Endothelial cell of umbilical vein (primary cell): ENCODE data around the gene CIROP. TPM values are rescaled to one million over a fixed set of nuclear protein-coding genes. Genes with fewer than 3 reads are reported as not detected.

Source experiments
- BruUV-seq: library from RNA; stranded (reverse); fragments of 400-500 nt; replicated peaks from 2 replicates; lab custom pipeline; 2021; lab: Mats Ljungman, UMichigan
- CTCF ChIA-PET: fragments of 300-600, 350-600 bp; sonication (Branson Sonifier 250); formaldehyde crosslinking; loops from one replicate; lab custom pipeline; 2021; ENCODE audit warnings: antibody characterized with exemption, inconsistent platforms; lab: Charles Lee
- POLR2A ChIA-PET: fragments of 300-600, 350-600 bp; sonication (Branson Sonifier 250); formaldehyde crosslinking; loops from one replicate; lab custom pipeline; 2021; ENCODE audit warnings: antibody characterized with exemption, inconsistent platforms; lab: Charles Lee
- DNase-seq: peaks from one replicate; pipeline ENCODE4 v3.0.0-alpha.2; 2011; ENCODE audit warnings: low read depth, low spot score
- FAIRE-seq: peaks from 2 replicates; lab custom pipeline; 2011; peaks lifted over from hg19 to GRCh38; lab: Jason Lieb, UNC
- H2AFZ ChIP-seq: 2 replicates; pipeline ENCODE4 v1.6.0; 2012; ENCODE audit warnings: low read depth, low read length, control low read depth, inconsistent platforms
- H3K27ac ChIP-seq: 2 replicates; pipeline ENCODE4 v1.5.1; 2011; ENCODE audit warnings: low read depth, mild to moderate bottlenecking, control low read depth, low read length, moderate library complexity; ENCODE audit not compliant: insufficient read depth
- H3K27me3 ChIP-seq, 2 experiments: 2 replicates each; pipeline versions ENCODE4 v1.6.0 to v1.6.1; 2011; ENCODE audit warnings: low read length in 2 of 2, mixed read lengths in 1 of 2; ENCODE audit not compliant: control insufficient read depth in 2 of 2, insufficient read depth in 2 of 2
- H3K36me3 ChIP-seq, 2 experiments: 2 replicates in 1 of 2; 3 replicates in 1 of 2; pipeline ENCODE4 v1.5.1; 2011; ENCODE audit warnings: low read length in 2 of 2, mild to moderate bottlenecking in 1 of 2, moderate library complexity in 1 of 2; ENCODE audit not compliant: control insufficient read depth in 2 of 2, insufficient read depth in 2 of 2; ENCODE audit errors: extremely low read depth in 1 of 2
- H3K4me1 ChIP-seq: 3 replicates; pipeline ENCODE4 v1.5.1; 2011; ENCODE audit warnings: mild to moderate bottlenecking, low read length; ENCODE audit not compliant: control insufficient read depth, insufficient read depth; ENCODE audit errors: extremely low read depth
- H3K4me2 ChIP-seq: 2 replicates; pipeline ENCODE4 v1.6.1; 2011; ENCODE audit warnings: low read length, control low read depth, mixed read lengths; ENCODE audit not compliant: insufficient read depth
- H3K4me3 ChIP-seq, 3 experiments: fragments of 200-600 bp in 1 of 3; sonication (generic), shearing (Covaris generic) in 1 of 3; replicated peaks in 1 of 3; 2 replicates each; pipeline ENCODE4 v1.5.1; 2011 to 2016; ENCODE audit warnings: control low read depth in 3 of 3, low read length in 3 of 3, mild to moderate bottlenecking in 2 of 3, inconsistent platforms in 1 of 3, low read depth in 1 of 3, moderate library complexity in 1 of 3; ENCODE audit not compliant: insufficient read depth in 1 of 3
- H3K79me2 ChIP-seq: 2 replicates; pipeline ENCODE4 v1.6.0; 2012; ENCODE audit warnings: low read length, inconsistent platforms; ENCODE audit not compliant: control insufficient read depth, insufficient read depth
- H3K9ac ChIP-seq: replicated peaks from 2 replicates; pipeline ENCODE3; 2011; ENCODE audit warnings: low read length, control low read depth; ENCODE audit not compliant: insufficient read depth; ENCODE audit errors: extremely low read depth
- H3K9me1 ChIP-seq: replicated peaks from 3 replicates; pipeline ENCODE4 v1.6.0; 2011; ENCODE audit warnings: mild to moderate bottlenecking, low read length; ENCODE audit not compliant: control insufficient read depth, insufficient read depth; ENCODE audit errors: extremely low read depth
- H3K9me3 ChIP-seq: replicated peaks from 2 replicates; pipeline ENCODE4 v1.5.1; 2012; ENCODE audit warnings: low read length, inconsistent platforms; ENCODE audit not compliant: control insufficient read depth, insufficient read depth
- H4K20me1 ChIP-seq: replicated peaks from 2 replicates; pipeline ENCODE3; 2011; ENCODE audit warnings: mild to moderate bottlenecking, low read length; ENCODE audit not compliant: control insufficient read depth, insufficient read depth; ENCODE audit errors: extremely low read depth
- EZH2 ChIP-seq: IDR thresholded peaks from 2 replicates; pipeline ENCODE4 v1.6.1; 2012; ENCODE audit warnings: borderline replicate concordance, low read depth, mild to moderate bottlenecking, moderate library complexity, low read length, inconsistent platforms; ENCODE audit not compliant: severe bottlenecking
- FOS ChIP-seq: IDR thresholded peaks from 2 replicates; pipeline ENCODE4 v1.6.1; 2011; ENCODE audit warnings: mild to moderate bottlenecking, low read length, moderate library complexity, borderline replicate concordance; ENCODE audit not compliant: insufficient read depth
- GATA2 ChIP-seq: IDR thresholded peaks from 2 replicates; pipeline ENCODE4 v1.7.0; 2011; ENCODE audit warnings: low read depth, mild to moderate bottlenecking, moderate library complexity, mixed read lengths, low read length; ENCODE audit not compliant: insufficient read length, insufficient read depth
- MYC ChIP-seq: IDR thresholded peaks from one replicate; pipeline ENCODE4 v1.6.1; 2011; ENCODE audit warnings: mild to moderate bottlenecking, low read depth, low read length
- POLR2A ChIP-seq: IDR thresholded peaks from 2 replicates; pipeline ENCODE4 v1.6.1; 2012; ENCODE audit warnings: low read depth, mild to moderate bottlenecking, control low read depth, low read length
- POLR2AphosphoS5 ChIP-seq: IDR thresholded peaks from 2 replicates; pipeline ENCODE4 v1.6.1; 2012; ENCODE audit warnings: low read depth, mild to moderate bottlenecking, control low read depth, low read length, moderate library complexity; ENCODE audit not compliant: insufficient read depth
- dilution Hi-C: fragments of 300-500 bp; cut with MboI; formaldehyde crosslinking; loops from one replicate; pipeline ENCODE4 v1.15.0; 2019; ENCODE audit warnings: low sequenced_read_pairs; ENCODE audit not compliant: extremely low pct_ligation_motif_present
- intact Hi-C: fragments of 100-400 bp; cut with micrococcal nuclease; formaldehyde crosslinking; loops from one replicate; pipeline ENCODE4 v1.10.0; 2022
- polyA plus RNA-seq, 4 experiments: library from polyadenylated mRNA; depleted of rRNA in 3 of 4; stranded (reverse) in 3 of 4; unstranded in 1 of 4; fragments of >200 nt; gene quantifications; 2 replicates each; pipeline versions ENCODE4 v1.2.1 to v1.2.3, GENCODE V29; 2011 to 2012; ENCODE audit warnings: missing spikeins in 1 of 4
- total RNA-seq: library from RNA; stranded (reverse); gene quantifications from 2 replicates; pipeline ENCODE4 v1.2.3, GENCODE V29; 2021
- TF ChIP-seq, protein P1 (sequence below), 2 donors: IDR thresholded peaks; 1 replicate in 1 of 2; 2 replicates in 1 of 2; pipeline ENCODE4 v1.5.1; 2011; ENCODE audit warnings: low read length in 2 of 2, mild to moderate bottlenecking in 2 of 2, moderate library complexity in 2 of 2, control low read depth in 1 of 2, inconsistent platforms in 1 of 2, low read depth in 1 of 2; ENCODE audit not compliant: insufficient read depth in 1 of 2; ENCODE audit errors: extremely low read depth in 1 of 2
- TF ChIP-seq, protein P2 (sequence below): IDR thresholded peaks from 2 replicates; pipeline ENCODE4 v1.6.1; 2011; ENCODE audit not compliant: insufficient read depth, insufficient read length

The CIROP gene
- total and polyA plus RNA-seq, 2 donors (not counting 3 experiments of a cell fraction or from before 2014, with no cell fraction given) = not detected

DNA sequence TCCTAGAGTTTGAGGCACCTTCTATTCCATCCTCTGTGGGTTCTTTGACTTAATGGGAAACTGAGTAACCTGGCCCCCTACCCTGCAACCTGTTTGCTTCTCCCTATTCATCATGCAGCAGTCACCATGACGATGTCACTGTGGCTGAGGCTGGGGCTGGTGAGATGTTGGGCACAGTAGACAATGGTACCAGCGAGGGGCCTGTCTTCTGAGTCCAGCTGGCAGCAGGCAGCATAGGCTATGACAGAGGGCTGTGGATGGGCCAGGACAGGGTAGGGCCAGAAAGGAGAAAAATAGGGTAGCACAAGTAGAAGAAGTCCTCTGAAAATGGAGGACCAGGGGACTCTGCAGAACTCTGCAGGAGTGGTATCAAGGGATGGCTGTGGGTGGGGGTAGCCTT is 2.0 kb downstream of the CIROP start:
- Histone ChIP-seq H3K4me2 (no peak overlapping the region), H3K36me3 (peaks cover 3 to 7% of the 10 kb centered on the region in 2 experiments), H3K9me3 (no peaks in the 10 kb centered on the region), H3K4me3 (no peak overlapping the region), H4K20me1 (no peaks in the 10 kb centered on the region), H2AFZ (no peak overlapping the region), H3K27ac (no peak overlapping the region), H3K9me1 (no peaks in the 10 kb centered on the region), H3K79me2 (peaks cover 11% of the 10 kb centered on the region), H3K27me3 (no peaks in the 10 kb centered on the region), H3K4me1 (no peaks in the 10 kb centered on the region), H3K9ac (no peak overlapping the region)
- dilution Hi-C loops = no loop called here
- DNase-seq (no peak), FAIRE-seq (no peak)
- ChIA-PET CTCF (interaction anchor here (0.7 to 2.9 kb wide), 5 partner anchors 18 to 108 kb away, joined by 3 to 16 read pairs (median 3); no protein-coding TSS in a partner anchor), POLR2A (no interaction called here)
- no TSS peak for BruUV-seq
- intact Hi-C loops = no loop called here
- TF ChIP-seq POLR2AphosphoS5 = no peak
- TF ChIP-seq MYC = no peak
- TF ChIP-seq GATA2 = no peak
- TF ChIP-seq POLR2A = no peak
- TF ChIP-seq, protein P1, sequence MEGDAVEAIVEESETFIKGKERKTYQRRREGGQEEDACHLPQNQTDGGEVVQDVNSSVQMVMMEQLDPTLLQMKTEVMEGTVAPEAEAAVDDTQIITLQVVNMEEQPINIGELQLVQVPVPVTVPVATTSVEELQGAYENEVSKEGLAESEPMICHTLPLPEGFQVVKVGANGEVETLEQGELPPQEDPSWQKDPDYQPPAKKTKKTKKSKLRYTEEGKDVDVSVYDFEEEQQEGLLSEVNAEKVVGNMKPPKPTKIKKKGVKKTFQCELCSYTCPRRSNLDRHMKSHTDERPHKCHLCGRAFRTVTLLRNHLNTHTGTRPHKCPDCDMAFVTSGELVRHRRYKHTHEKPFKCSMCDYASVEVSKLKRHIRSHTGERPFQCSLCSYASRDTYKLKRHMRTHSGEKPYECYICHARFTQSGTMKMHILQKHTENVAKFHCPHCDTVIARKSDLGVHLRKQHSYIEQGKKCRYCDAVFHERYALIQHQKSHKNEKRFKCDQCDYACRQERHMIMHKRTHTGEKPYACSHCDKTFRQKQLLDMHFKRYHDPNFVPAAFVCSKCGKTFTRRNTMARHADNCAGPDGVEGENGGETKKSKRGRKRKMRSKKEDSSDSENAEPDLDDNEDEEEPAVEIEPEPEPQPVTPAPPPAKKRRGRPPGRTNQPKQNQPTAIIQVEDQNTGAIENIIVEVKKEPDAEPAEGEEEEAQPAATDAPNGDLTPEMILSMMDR (IDR thresholded peaks at IDR 0.05; ENCODE audit: extremely low read depth in 1 of 2, insufficient read depth in 1 of 2, low read depth in 1 of 2, low read length in 2 of 2) = no peak
- TF ChIP-seq EZH2 = no peak
- TF ChIP-seq, protein P2, sequence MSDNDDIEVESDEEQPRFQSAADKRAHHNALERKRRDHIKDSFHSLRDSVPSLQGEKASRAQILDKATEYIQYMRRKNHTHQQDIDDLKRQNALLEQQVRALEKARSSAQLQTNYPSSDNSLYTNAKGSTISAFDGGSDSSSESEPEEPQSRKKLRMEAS = no peak
- TF ChIP-seq FOS = no peak
